ENCODE data around the gene EXT2.

The EXT2 gene

GRCh38 chr11:44136176-44136945 is 40.9 kb downstream of the EXT2 start:
- no peak for DNase-seq

GRCh38 chr11:44137057-44137456 is 41.6 kb downstream of the EXT2 start:
- DNase-seq, result no peak

- DNase-seq, result no peak
These were observed 42.8 kb downstream of the EXT2 start for GRCh38 chr11:44138286-44138685.

- no peak for DNase-seq
These were observed 43.5 kb downstream of the EXT2 start for GRCh38 chr11:44138980-44139379.

GRCh38 chr11:44139565-44140330 is 44.3 kb downstream of the EXT2 start:
- DNase-seq, result no peak

GRCh38 chr11:44140372-44140771 is 44.9 kb downstream of the EXT2 start:
- DNase-seq, result no peak

GRCh38 chr11:44140805-44141204 is 45.3 kb downstream of the EXT2 start:
- no peak for DNase-seq

- DNase-seq, result no peak
These were observed 48.8 kb downstream of the EXT2 start for GRCh38 chr11:44143987-44144909.

GRCh38 chr11:44145011-44145775 is 49.7 kb downstream of the EXT2 start:
- no peak for DNase-seq

- no peak for DNase-seq
These were observed 51.5 kb downstream of the EXT2 start for GRCh38 chr11:44146931-44147330.

- DNase-seq, result no peak
These were observed 52.3 kb downstream of the EXT2 start for GRCh38 chr11:44147751-44148150.

GRCh38 chr11:44149651-44150050 is 54.2 kb downstream of the EXT2 start:
- no peak for DNase-seq

- DNase-seq, result no peak
These were observed 54.9 kb downstream of the EXT2 start for GRCh38 chr11:44150401-44150800.

GRCh38 chr11:44157019-44157418 is 61.5 kb downstream of the EXT2 start:
- no peak for DNase-seq

GRCh38 chr11:44158384-44158783 is 62.9 kb downstream of the EXT2 start:
- DNase-seq, result no peak

- DNase-seq, result no peak
These were observed 64.6 kb downstream of the EXT2 start for GRCh38 chr11:44159848-44160721.

GRCh38 chr11:44162004-44162403 is 66.5 kb downstream of the EXT2 start:
- no peak for DNase-seq

- DNase-seq, result no peak
These were observed 67.2 kb downstream of the EXT2 start for GRCh38 chr11:44162662-44163061.

GRCh38 chr11:44165432-44165831 is 70.0 kb downstream of the EXT2 start:
- DNase-seq, result no peak

GRCh38 chr11:44167046-44167445 is 71.6 kb downstream of the EXT2 start:
- DNase-seq, result no peak

GRCh38 chr11:44171518-44171917 is 76.0 kb downstream of the EXT2 start:
- DNase-seq, result peak; percentile 38

Measured in NCI-H2227 treated with DMSO at 0.1 percent for 48 hours (cell line).